Measurements from ENCODE around the gene RPL27. TPM values are rescaled to one million over a fixed set of nuclear protein-coding genes. Genes with fewer than 3 reads are reported as not detected.

Gene RPL27
- total and polyA plus RNA-seq, 2 of the 8 experiments (the other 6 are each of a cell fraction or from before 2014, with no cell fraction given): 1,415 to 3,779 TPM

DNA sequence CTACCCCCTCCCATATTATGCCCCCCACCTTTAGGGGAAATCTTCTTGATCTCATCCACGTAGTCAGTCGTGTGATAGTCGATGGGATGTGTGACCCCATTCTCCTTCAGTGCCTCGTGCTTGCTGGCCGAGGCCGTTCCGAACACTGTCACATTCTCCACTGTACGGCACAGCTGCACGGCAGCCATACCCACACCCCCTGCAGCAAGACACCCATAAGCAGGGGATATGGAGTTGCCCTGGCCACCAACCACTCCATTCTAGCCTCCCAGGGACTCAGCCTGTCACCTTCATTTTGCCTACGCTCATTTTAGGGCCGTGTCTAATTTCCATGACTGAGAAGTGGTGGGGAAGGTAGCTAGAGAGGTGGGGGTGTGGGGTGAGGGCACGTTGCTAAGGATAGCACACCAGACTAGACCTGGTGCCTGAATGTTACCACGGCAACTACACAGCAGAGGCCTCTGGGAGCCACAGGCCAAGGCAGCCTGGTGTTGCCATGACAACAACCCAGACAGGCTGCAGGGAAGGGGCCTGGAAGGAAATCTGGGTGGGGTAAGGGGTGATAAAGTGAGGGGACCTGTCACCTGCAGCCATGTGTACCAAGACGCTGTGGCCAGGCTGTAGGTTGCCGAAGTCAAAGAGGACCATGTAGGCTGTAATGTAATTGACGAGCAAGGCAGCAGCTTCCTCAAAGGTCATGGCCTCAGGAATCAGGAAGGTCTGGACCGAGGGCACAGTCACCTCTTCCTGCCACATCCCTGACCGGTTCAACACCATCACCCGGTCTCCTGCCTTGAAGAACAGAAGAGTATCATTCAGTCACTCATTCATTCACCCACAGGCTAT, 20.0 kb downstream of the RPL27 start:
- Histone ChIP-seq H4K5ac (ENCODE audit: insufficient read length, low read depth, low read length) (no peak overlapping the region), H2BK15ac (ENCODE audit: low read length) (no peak overlapping the region), H3K9me3 (ENCODE audit: insufficient read depth in 2 of 2, low read depth in 1 of 2, low read length in 1 of 2) (no peaks in the 10 kb centered on the region), H3K9ac (replicated peaks in 1 of 4; ENCODE audit: extremely low read depth in 1 of 4, low read depth in 3 of 4, low read length in 3 of 4) (no peak overlapping the region), H3K4me2 (ENCODE audit: insufficient read depth in 1 of 2, low read depth in 2 of 2, low read length in 2 of 2) (no peak overlapping the region; a peak in 1 of 4 replicates), H3K4ac (replicated peaks; ENCODE audit: insufficient read length, low read depth, low read length) (no peak overlapping the region), H3K4me1 (replicated peaks in 1 of 4; ENCODE audit: control insufficient read depth in 3 of 4, insufficient read depth in 4 of 4, low read length in 3 of 4) (peaks cover 6 to 18% (median 12%) of the 10 kb centered on the region in 4 experiments), H3K27me3 (replicated peaks in 1 of 4; ENCODE audit: control insufficient read depth in 3 of 4, extremely low read depth in 1 of 4, insufficient read depth in 3 of 4, low read length in 3 of 4) (no peaks in the 10 kb centered on the region), H3K79me2 (ENCODE audit: control insufficient read depth in 1 of 2, insufficient read depth in 2 of 2, low read length in 2 of 2) (peaks cover 0 to 35% of the 10 kb centered on the region in 2 experiments; a peak in 3 of 4 replicates), H3K36me3 (ENCODE audit: control insufficient read depth in 2 of 4, insufficient read depth in 4 of 4, low read length in 3 of 4) (peaks cover 6 to 39% (median 12%) of the 10 kb centered on the region in 4 experiments; a peak in 7 of 8 replicates), H2BK12ac (ENCODE audit: low read depth, low read length) (no peak overlapping the region), H2BK20ac (ENCODE audit: low read length) (no peak overlapping the region), H2AK5ac (ENCODE audit: low read depth, low read length) (no peak overlapping the region), H3K18ac (ENCODE audit: extremely low read depth, low read length) (no peak overlapping the region), H4K91ac (replicated peaks; ENCODE audit: insufficient read length, low read length) (no peak overlapping the region), H3K56ac (replicated peaks; ENCODE audit: insufficient read length, low read depth, low read length) (no peak overlapping the region), H2AFZ (ENCODE audit: low read length) (no peak overlapping the region), H4K8ac (ENCODE audit: extremely low read depth, insufficient read depth, low read length) (no peak overlapping the region), H2BK5ac (ENCODE audit: low read depth, low read length) (no peak overlapping the region), H3K4me3 (ENCODE audit: extremely low read depth in 1 of 4, insufficient read depth in 2 of 4, low read depth in 3 of 4, low read length in 4 of 4) (no peak overlapping the region), H3K23ac (ENCODE audit: insufficient read length) (no peak overlapping the region), H4K20me1 (replicated peaks in 1 of 2; ENCODE audit: control insufficient read depth in 1 of 2, insufficient read depth in 2 of 2, low read length in 2 of 2) (peaks cover 12% of the 10 kb centered on the region in 2 experiments), H3K79me1 (ENCODE audit: low read depth, low read length) (peaks cover 19% of the 10 kb centered on the region), H3K27ac (ENCODE audit: low read depth, low read length) (peak overlapping the region; percentile 40; the same call in 1 of the 2 replicates), H2BK120ac (replicated peaks; ENCODE audit: low read depth, low read length) (no peak overlapping the region), H3K14ac (ENCODE audit: insufficient read length) (no peak overlapping the region), H3K23me2 (ENCODE audit: low read depth, low read length) (peaks cover 8% of the 10 kb centered on the region; the same call in 1 of the 2 replicates)
- CTCF ChIA-PET (ENCODE audit: partially characterized antibody): interaction anchor here (0.6 to 1.5 kb wide), 3 partner anchors 12 to 197 kb away, joined by 3 to 4 read pairs (median 3); partner anchors contain the start of gene RPL27
- 95% methylated on average over 19 of the region's 19 CpGs; no CpG with 5 or more reads in 1 of the 2 experiments for WGBS, 2 experiments (ENCODE audit: extremely low coverage in 1 of 2, insufficient coverage in 1 of 2, insufficient read length in 1 of 2, insufficient replicate concordance in 2 of 2, low coverage in 1 of 2, low lambda C conversion rate in 2 of 2, missing lambda C conversion rate in 1 of 2)
- no peak for DNase-seq (ENCODE audit: low read depth in 1 of 2, low spot score in 2 of 2)
- POLR2A ChIA-PET (ENCODE audit: partially characterized antibody): interaction anchor here (1.6 to 10.8 kb wide), 5 partner anchors 12 to 297 kb away, joined by 3 to 123 read pairs (median 23); partner anchors contain the start of genes IFI35 and RPL27
- no peak for FAIRE-seq
- TF ChIP-seq PHF8 (conservative IDR thresholded peaks at IDR 0.05; ENCODE audit: low read depth, low read length) (no peak), KDM1A (IDR thresholded peaks at IDR 0.05; ENCODE audit: borderline replicate concordance, low read length) (no peak), POLR2AphosphoS5 (IDR thresholded peaks at IDR 0.05; ENCODE audit: low read depth, low read length) (no peak), RFX5 (IDR thresholded peaks at IDR 0.05; ENCODE audit: borderline replicate concordance, low read depth, low read length) (no peak), HDAC2 (IDR thresholded peaks at IDR 0.05; ENCODE audit: borderline replicate concordance in 1 of 2, low read depth in 2 of 2, low read length in 2 of 2) (no peak), GABPA (IDR thresholded peaks at IDR 0.05; ENCODE audit: borderline replicate concordance, insufficient read depth, low read length) (no peak), SIX5 (IDR thresholded peaks at IDR 0.05; ENCODE audit: low read depth, low read length) (no peak), RBBP5 (IDR thresholded peaks at IDR 0.05; ENCODE audit: borderline replicate concordance, low read depth, low read length) (no peak), BRCA1 (IDR thresholded peaks at IDR 0.05; ENCODE audit: low read depth, low read length) (no peak), KDM5A (IDR thresholded peaks at IDR 0.05; ENCODE audit: low read length) (no peak), GTF2F1 (IDR thresholded peaks at IDR 0.05; ENCODE audit: borderline replicate concordance, low read depth, low read length) (no peak)

Data from H1 (cell line).